NCI-H128 (cell line): ENCODE results near the gene NPLOC4.
"Not testable (repeated sequence)": the region's sequence is repeated elsewhere in the genome, so short reads cannot be mapped to it uniquely, and the experiment has no call there.

Experiments used
- DNase-seq: peaks from one replicate; lab custom pipeline; 2025; ENCODE audit not compliant: unreplicated experiment; lab: John Stamatoyannopoulos, UW

NPLOC4 gene

DNA sequence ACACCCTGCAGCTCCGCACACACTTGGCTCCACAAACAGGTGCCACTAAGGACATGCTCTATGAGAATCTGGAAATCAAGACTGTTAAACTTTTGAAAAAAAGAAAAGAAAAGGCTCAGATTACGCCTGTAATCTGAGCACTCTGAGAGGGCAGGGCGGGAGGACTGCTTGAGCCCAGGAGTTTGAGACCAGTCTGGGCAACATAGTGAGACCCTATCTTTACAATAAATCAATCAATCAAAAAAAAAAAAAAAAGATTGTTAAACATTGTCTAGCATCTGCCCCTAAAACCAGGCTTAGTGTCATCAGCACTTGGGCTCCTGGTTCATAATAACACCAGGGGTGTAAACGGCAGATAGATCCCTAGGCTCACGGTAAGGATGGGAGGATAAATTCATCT lies 47.3 kb downstream of the NPLOC4 start:
- DNase-seq: no peak

DNA sequence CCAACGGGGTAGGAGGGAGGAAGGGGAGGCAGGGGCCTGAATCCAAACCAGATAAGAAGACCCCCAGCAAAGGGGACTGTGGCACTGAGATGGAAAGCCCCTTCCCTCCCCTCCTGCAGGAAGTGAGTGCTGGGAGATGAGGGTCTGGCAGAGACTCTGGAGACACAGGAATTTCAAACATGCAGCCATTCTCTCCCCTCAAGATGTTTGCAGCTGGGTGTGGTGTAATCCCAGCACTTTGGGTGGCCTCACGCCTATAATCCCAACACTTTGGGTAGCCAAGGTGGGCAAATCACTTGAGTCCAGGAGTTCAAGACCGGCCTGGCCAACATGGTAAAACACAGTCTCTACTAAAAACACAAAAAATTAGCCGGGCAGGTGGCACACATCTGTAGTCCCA lies 50.8 kb downstream of the NPLOC4 start:
- DNase-seq: no peak

DNA sequence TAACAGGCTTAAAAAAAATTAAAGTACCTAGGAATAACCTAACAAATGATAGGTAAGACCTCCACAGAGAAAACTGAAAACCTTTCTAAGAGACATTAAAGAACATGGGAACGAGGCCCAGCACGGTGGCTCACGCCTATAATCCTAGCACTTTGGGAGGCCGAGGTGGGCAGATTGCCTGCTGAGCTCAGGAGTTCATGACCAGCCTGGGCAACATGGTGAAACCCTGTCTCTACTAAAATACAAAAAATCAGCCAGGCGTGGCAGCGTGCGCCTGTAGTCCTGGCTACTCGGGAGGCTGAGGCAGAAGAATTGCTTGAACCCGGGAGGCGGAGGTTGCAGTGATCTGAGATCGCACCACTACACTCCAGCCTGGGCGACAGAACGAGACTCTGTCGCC lies 52.1 kb downstream of the NPLOC4 start:
- DNase-seq: not testable (repeated sequence)

DNA sequence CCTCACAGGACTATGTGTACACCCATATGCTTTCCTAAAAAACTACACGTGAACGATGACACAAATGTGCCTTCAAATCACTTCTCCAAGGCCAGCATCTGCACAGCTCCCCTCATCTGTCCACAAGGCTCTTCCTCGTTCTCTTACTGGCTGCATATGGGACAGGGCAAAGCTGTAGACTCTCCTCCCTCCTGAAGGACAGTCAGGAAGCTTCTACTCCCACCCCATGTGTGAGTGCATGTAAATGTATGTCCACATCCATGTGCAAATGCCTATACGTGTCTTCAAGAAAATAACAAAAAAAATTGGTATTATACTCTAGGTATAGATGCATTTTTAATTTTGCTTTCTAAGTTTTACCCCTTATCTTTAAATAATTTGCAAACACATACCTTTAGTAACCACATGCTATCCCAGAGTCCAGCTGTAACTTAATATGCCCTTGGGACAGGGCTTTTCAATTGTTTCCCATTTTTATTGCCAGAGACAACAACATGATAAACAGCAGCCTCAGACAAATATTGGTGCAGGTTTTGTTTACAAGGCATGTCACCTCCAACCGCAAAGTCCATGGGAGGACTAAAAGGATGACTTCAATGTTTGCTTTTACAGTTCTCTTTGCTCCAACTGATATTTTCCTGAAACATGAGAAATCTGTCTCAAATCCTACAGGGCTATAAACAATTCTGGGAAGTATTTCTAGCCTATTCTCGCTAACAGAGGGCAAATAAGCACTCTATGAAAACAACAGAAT lies 53.1 kb downstream of the NPLOC4 start:
- no peak for DNase-seq

DNA sequence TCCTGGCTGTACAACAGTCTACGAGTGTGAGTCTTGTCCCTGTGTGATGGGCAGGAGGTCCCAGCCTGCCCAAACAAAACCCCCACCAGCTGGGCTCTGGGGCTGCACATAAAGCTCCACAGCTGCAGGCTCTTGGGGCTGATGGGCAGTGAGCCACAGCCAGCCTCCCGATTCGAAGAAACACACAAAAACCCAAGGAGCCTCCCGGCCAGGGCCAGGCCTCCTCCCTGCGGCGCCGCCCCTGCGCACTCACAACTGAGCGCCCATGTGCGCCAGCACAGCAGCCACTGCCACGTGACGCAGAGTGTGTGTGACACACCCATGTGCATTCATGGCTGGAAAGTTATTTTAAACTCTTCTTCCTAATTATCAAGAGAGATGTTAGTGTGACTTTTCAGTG lies 54.2 kb downstream of the NPLOC4 start:
- no peak for DNase-seq

DNA sequence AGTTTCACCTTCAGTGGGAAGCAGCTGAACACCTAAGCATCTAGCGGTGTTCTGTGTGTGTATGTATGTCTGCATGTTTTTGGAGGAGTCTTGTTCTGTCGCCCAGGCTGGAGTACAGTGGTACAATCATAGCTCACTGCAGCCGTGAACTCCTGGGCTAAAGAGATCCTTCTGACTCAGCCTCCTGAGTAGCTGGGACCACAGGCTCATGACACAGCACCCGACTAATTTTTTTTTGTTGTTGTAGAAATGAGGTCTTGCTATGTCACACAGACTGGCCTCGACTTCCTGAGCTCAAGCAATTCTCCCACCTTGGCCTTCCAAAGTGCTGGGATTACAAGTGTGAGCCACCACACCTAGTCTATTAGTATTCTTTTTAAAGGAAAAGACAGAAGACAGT lies 54.6 kb downstream of the NPLOC4 start:
- no peak for DNase-seq

DNA sequence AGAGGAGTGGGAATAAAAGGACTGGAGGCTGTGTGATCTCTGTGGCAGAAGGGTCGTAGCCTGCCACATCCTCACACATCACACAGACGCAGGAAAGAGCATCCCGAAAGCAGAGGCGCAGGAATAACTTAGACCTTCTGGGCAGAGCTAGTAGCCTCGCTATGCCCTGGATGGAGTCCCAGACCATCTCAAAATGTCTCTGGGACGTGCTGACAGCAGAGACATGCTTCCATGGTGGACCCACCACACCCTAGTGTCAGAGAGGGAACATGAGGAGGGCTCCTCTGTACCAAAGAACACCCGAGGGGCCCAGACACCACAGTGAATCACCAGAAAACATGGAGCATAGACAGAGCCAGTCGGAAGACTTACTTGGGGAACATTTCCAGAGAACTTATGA lies 55.2 kb downstream of the NPLOC4 start:
- no peak for DNase-seq

DNA sequence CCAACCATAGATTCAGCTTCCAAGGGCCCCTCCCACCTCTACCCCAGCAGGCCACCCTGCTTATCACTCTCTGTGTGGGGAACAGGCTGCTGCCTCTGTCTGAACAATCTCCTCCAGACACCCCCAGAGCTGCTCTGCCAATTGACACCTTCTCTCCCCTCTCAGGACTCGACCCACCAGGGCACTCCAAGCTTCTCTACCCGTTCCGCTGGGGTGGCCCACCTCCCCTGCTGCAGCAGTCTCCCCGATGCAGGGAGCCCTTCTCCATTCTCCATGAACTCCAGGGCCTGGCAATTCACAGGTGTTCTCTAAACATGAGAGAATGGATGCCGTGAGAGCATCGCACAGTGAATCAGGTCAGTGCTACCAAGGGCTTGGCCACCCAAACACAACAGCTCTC lies 56.4 kb downstream of the NPLOC4 start:
- DNase-seq: no peak

DNA sequence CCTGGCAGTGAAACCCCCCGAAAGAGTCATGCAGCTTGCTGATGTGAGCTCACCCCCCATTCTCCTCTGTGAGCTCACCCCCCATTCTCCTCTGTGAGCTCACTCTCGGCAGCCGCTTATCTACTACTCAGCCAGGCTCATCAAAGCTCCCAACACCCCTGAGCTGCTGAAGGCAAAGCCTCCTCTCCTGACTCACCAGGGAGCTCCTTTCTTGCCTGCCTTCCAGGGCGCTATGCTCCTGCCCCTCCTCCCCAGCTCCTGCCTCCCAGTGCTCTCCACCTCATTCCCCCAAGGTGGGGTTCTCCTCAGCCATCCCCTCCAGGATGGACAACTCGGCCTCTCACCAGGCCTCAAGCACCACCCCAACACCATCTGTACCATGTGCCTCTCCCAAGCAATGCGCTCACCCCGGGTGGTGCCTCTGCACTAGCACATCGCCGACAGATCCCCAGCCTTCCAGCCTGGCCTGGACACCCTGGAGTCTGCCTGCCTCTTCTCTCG lies 57.0 kb downstream of the NPLOC4 start:
- no peak for DNase-seq

DNA sequence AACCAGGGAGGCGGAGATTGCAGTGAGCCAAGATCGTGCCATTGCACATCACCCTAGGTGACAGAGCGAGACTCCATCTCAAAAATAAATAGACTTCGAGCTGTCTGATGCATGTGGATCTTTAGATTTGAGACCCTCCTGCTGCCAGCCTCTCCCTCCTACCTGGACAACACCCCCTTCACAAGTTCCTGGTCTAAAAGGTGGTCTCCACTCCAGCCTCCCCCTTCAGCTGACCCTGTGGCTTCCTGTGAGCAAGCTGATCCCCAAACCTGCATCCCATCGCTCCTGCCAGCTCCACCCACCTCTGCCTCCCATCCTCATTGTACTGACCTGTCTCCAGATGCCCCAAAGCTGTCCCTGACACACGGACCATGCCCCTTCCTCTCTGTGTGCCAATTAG lies 57.6 kb downstream of the NPLOC4 start:
- DNase-seq: no peak

DNA sequence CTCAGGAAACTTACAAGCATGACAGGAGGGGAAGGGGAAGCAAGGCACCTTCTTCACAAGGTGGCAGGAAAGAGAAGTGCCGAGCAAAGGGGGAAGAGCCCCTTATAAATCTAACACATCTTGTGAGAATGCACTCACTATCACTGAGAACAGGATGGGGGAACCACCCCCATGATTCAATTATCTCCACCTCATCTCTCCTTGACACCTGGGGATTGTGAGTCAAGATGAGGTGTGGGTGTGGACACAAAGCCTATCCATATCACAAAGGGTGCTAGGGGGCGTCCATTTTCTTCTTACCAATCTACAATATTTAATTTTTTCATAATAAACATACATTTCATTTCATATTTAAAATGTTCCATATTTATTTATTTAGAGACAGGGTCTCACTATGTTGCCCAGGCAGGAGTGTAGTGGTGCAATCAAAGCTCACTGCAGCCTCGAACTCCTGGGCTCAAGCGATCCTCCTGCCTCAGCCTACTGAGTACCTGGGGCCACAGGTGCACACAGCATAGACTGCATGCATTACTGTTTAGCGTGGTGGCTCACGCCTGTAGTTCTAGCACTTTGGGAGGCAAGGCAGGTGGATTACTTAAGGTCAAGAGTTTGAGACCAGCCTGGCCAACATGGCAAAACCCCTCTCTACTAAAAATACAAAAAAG lies 58.2 kb downstream of the NPLOC4 start:
- DNase-seq: no peak

DNA sequence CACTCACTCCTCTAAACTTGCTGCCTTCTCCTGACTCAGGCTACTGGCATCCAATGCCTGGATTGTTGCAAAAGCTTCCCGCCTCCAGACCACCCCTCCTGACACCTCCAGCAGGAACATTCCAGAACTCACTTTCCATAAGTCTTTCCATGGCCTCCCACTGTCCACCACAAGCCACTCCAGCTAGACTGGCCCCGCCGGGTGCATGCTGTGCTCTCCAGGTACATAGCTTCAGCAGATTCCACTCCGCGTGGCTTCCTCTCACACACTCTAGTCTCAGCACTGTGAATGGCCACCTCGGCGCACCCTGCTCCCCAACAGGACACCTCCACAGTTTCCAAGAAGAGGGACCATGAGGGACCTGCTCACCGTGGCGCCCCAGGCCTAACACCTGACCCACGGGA lies 58.9 kb downstream of the NPLOC4 start:
- no peak for DNase-seq

DNA sequence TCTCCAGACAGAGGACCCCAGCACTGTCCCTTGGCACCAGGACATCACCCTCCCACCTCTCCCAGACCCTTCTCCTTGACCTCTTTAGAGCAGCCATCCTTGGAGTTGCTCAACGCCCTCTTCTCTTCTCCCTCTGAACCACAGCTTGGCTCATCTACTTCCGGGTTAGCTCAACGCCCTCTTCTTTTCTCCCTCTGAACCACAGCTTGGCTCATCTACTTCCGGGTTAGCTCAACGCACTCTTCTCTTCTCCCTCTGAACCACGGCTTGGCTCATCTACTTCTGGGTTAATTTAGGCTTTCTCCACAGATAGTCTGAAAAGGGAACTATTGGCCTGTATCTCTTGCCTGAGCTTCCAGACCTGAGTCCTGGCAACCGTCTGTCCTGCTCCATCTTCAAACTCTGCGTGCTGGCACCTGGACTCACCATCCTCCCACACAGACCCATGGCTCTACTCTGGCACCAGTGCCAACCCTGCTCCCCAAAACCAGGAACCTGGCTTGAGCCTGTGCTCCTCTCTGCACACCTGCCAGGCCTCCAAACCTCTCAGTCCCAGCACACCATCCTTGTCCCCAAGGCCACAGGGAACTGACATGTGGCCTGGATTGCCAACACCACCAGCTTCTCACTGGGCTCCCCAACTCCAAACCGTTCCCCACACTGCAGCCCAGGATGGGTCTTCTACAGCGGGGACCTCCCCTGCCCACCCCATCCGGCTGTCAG lies 59.5 kb downstream of the NPLOC4 start:
- DNase-seq: no peak

DNA sequence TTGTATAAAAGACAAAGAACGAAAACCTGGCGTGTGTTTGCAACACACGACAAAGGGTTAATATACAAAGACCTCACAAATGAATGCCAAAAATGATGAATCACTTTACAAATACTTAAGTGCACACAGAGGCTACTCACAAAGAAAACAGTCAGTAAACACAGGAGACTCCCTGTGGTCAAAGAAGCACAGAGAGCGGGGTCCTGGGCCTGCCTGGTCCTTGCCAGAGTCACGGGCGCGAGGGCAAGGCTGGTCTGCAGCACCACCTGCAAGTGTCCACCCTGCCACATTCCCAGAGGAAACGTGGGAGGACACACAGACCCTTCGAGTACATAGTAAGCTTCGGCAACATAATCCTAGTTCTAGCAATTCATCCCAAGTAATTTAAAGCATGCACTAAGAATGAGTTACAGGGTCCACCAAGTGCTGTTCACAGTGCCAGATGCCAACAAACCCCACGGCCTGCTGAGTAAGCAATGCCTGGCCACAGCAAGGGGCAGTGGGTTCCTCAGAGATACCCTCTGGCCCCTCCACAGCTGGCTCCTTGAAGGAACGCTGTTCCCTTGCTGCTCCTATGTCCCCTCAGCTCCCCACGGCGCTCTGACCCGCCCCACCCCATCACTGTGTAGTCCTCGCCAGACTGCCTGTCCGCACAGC lies 60.2 kb downstream of the NPLOC4 start:
- DNase-seq: no peak

DNA sequence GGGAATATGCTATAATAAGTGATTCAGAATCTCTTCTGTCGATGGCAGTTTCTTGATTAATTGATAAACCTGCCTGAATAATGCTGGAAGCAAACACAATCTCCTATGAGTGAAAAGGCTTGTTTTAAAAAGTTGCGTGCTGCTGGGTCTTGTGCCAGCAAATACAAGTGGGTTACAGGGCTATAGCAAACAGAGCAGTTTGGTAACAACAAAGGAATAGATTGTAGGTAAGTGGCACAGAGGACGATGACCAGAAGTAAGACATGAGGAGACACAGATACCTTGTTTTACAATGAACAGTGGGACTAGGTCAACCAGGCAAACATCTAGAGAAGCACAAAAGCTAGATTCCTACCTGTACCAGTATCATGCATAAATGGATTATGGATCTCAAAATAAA lies 61.1 kb downstream of the NPLOC4 start:
- no peak for DNase-seq

DNA sequence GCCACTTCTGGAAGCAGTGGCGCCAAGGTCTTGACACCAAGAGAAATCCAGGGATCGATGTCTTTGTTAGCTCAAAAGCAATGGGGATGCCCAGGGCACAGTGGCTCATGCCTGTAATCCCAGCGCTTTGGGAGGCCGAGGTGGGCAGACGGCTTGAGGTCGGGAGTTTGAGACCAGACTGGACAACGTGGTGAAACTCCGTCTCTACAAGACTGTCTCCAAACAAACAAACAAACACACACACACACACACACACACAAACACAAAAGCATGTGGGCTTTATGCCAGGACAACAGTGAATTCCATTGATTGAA lies 62.3 kb downstream of the NPLOC4 start:
- no peak for DNase-seq

DNA sequence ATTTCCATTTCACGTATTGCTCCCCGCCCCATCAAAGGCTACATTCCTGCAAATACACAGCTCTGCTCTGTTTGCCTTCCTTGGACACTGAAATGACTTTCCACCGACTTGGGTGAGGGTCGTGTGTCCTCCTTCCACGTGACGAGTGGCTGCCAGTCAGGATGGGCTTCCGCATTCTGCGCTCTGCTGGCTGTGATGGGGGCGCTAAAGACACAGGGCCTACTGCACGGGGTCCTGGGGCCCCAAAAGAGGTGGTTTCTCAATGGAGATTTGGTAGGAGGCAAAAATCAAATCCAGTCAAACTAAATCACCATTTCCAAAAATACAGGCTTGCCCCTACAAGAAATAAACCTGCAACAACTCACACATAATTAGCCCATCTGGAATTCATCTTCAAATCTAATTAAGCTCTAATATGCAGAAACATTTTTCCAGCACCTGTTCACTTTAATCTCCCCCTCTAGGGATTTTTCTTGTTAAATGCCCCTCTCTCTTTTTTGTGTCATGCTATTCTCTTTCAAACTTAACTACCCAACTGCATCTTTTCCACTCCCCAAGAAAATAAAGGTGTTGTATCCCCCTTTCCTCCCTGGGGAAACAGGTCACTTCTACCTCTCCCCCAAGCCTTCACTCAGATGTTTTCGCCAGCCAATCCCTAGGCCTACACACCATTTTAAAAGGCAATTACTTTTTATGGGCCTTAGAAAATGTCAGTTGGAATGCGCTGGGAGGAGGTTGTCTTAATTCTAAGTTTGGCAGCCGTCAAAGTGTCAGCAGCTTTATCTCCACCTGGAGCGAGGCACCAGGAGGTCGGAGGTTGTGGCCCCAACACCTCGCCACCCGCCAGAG lies 62.9 kb downstream of the NPLOC4 start:
- no peak for DNase-seq

DNA sequence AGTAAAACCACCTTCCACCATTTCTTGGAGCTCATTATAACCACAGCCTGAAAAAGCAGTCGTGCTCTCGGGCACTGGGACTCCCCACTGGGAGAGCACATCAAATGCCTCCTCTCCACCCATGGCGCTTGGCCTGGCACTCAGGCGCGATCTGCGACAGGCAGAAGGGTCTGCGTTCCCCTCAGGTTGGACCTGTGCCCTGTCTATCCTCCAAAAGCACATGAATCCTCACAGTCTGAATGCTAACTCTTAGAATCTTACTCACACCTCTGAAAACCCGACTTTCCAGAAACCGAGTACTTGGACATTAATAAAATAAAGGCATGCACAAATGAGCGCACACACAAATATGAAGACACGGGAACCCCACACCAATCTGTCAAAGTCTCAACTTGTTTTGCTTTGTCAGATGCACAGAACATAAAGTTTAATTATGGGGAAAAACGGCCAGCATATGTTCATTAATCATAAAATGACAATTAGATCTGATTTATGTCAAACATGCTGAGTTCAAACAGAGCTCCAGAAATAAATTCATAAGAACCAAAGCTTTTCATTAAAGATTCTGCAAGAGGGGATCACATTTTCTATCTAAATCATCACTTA lies 64.2 kb downstream of the NPLOC4 start:
- no peak for DNase-seq

DNA sequence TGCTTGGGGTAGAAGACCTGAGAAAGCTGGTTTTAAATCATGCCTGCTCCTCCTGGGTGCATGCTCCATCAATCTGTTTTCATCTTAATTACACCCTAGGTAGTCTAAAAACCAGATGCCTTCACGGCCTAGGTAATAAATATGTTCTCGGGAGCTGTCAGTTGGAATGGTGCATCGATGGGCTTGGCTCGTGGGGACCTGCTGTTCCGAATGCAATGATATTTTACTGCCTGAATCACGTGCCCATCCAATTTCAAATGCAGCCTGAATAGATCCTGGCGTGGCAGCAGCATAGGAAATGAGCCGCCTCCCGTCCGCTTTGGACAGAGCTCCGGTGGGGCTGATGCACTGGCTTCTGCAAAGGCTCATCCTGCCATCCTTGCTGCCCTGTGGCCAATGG lies 65.9 kb downstream of the NPLOC4 start:
- DNase-seq: no peak

DNA sequence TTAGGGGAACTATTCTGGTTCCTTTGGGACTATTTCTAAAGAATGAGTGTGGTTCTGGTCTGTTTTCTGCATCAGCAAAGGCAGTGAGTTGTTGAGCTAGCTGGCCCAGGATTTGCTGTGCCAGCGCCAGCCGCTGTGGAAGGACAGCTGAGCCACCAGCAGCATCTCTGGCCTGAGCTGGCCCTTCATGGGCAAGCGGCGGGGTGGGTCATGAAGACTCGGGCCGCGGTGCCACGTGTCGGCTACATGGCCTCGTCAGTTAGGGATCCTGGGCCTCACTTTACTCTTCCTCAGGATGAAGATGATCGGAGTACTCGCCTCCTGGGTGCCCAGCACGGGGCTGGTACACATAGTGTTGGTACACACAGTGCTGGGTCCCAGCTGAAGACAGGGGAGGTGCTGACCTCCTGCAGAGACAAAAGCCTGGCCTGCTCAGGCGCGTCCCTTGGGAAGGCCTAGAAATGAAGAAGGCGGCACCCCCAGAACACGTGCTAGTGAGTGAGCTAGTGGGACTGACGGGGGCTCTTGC lies 66.9 kb downstream of the NPLOC4 start:
- no peak for DNase-seq
